GM23338 (cell line): ENCODE data around the gene GRM4. TPM values are rescaled to one million over a fixed set of nuclear protein-coding genes. Genes with fewer than 3 reads are reported as not detected.

Source experiments
- ATAC-seq: fragments of 200-7000 bp; cut with Tn5 transposase; 3 replicates; pipeline ENCODE4 v1.9.1; 2020
- DNase-seq: peaks from one replicate; pipeline ENCODE4 v3.0.0-alpha.2; 2015; ENCODE audit warnings: low spot score
- H2AFZ ChIP-seq: fragments of 200-600 bp; sonication (generic); 2 replicates; pipeline ENCODE4 v1.8.0; 2016; ENCODE audit warnings: antibody characterized with exemption, mild to moderate bottlenecking, moderate library complexity
- H3F3A ChIP-seq: fragments of 200-600 bp; sonication (generic); replicated peaks from 2 replicates; pipeline ENCODE4 v1.8.0; 2017; ENCODE audit warnings: antibody characterized with exemption, mixed run types, low read depth
- H3K27ac ChIP-seq: fragments of 200-600 bp; sonication (generic); 2 replicates; pipeline ENCODE4 v1.6.1; 2016; ENCODE audit warnings: low read depth
- H3K27me3 ChIP-seq: fragments of 200-600 bp; sonication (generic); 2 replicates; pipeline ENCODE4 v1.8.0; 2016; ENCODE audit warnings: mild to moderate bottlenecking, mixed run types, moderate library complexity; ENCODE audit not compliant: insufficient read depth
- H3K36me3 ChIP-seq: fragments of 200-600 bp; sonication (generic); 2 replicates; pipeline ENCODE4 v1.8.0; 2016; ENCODE audit warnings: mild to moderate bottlenecking; ENCODE audit not compliant: insufficient read depth
- H3K4me1 ChIP-seq: fragments of 200-600 bp; sonication (generic); 2 replicates; pipeline ENCODE4 v1.8.0; 2016; ENCODE audit warnings: mild to moderate bottlenecking, moderate library complexity; ENCODE audit not compliant: insufficient read depth
- H3K4me2 ChIP-seq: fragments of 200-600 bp; sonication (generic); 2 replicates; pipeline ENCODE4 v1.7.1; 2017; ENCODE audit warnings: mixed run types
- H3K4me3 ChIP-seq: fragments of 200-600 bp; sonication (generic); 2 replicates; pipeline ENCODE4 v1.6.1; 2016; ENCODE audit warnings: mixed run types
- H3K79me2 ChIP-seq: fragments of 200-600 bp; sonication (generic); replicated peaks from 2 replicates; pipeline ENCODE4 v1.8.0; 2017; ENCODE audit warnings: mild to moderate bottlenecking; ENCODE audit not compliant: insufficient read depth
- H3K9me2 ChIP-seq: fragments of 200-600 bp; sonication (generic); 2 replicates; pipeline ENCODE4 v1.8.0; 2017; ENCODE audit not compliant: insufficient read depth
- H4K20me1 ChIP-seq: fragments of 200-600 bp; sonication (generic); replicated peaks from 2 replicates; pipeline ENCODE4 v1.8.0; 2017; ENCODE audit warnings: mild to moderate bottlenecking; ENCODE audit not compliant: insufficient read depth
- H3K27ac Mint-ChIP-seq: 2 replicates; pipeline ENCODE4 v1.8.0; 2020; ENCODE audit warnings: inconsistent platforms, mild to moderate bottlenecking, moderate library complexity, mixed read lengths
- H3K27me3 Mint-ChIP-seq: 3 replicates; pipeline ENCODE4 v1.8.0; 2022; ENCODE audit warnings: low read depth, mild to moderate bottlenecking, moderate library complexity, mixed read lengths, inconsistent platforms; ENCODE audit not compliant: insufficient read depth, poor library complexity
- H3K36me3 Mint-ChIP-seq: 3 replicates; pipeline ENCODE4 v1.8.0; 2021; ENCODE audit warnings: low read depth, mild to moderate bottlenecking, inconsistent platforms, moderate library complexity, mixed read lengths
- H3K4me1 Mint-ChIP-seq: 3 replicates; pipeline ENCODE4 v1.8.0; 2020; ENCODE audit warnings: mild to moderate bottlenecking, inconsistent platforms, mixed read lengths
- H3K4me3 Mint-ChIP-seq: 3 replicates; pipeline ENCODE4 v1.8.0; 2021; ENCODE audit warnings: moderate library complexity, mild to moderate bottlenecking, inconsistent platforms, mixed read lengths
- H3K9me3 Mint-ChIP-seq: 3 replicates; pipeline ENCODE4 v1.8.0; 2020; ENCODE audit warnings: moderate library complexity, mild to moderate bottlenecking, inconsistent platforms, mixed read lengths
- EZH2phosphoT487 ChIP-seq: fragments of 200-600 bp; sonication (generic); IDR thresholded peaks from one replicate; pipeline ENCODE4 v1.8.1; 2018; ENCODE audit warnings: antibody characterized with exemption; ENCODE audit not compliant: unreplicated experiment
- JUNB ChIP-seq: IDR thresholded peaks from one replicate; pipeline ENCODE4 v1.6.1; 2016; ENCODE audit warnings: antibody characterized with exemption; ENCODE audit not compliant: unreplicated experiment
- NANOG ChIP-seq: IDR thresholded peaks from 2 replicates; pipeline ENCODE4 v1.6.1; 2016; ENCODE audit warnings: antibody characterized with exemption, borderline replicate concordance
- POLR2AphosphoS5 ChIP-seq: IDR thresholded peaks from 2 replicates; pipeline ENCODE4 v1.6.1; 2016; ENCODE audit warnings: antibody characterized with exemption, low read depth
- STAT1 ChIP-seq: IDR thresholded peaks from one replicate; pipeline ENCODE4 v1.6.1; 2016; ENCODE audit warnings: antibody characterized with exemption; ENCODE audit not compliant: unreplicated experiment
- ZNF331 ChIP-seq: fragments of 250-450 bp; sonication (Bioruptor Pico); IDR thresholded peaks from 2 replicates; pipeline ENCODE4 v1.5.0; 2020; ENCODE audit warnings: low read depth, mild to moderate bottlenecking, moderate library complexity
- polyA plus RNA-seq: library from polyadenylated mRNA; unstranded; fragments of >200 nt; fragmentation: Nextera tagmentation; extraction: Ambion mirVana; gene quantifications from 2 replicates; pipeline ENCODE4 v1.2.1, GENCODE V29; 2016
- total RNA-seq: library from RNA; depleted of rRNA; stranded (reverse); fragments of >200 nt; shearing (Covaris generic); gene quantifications from 2 replicates; pipeline ENCODE4 v1.2.3, GENCODE V29; 2014
- TF ChIP-seq, protein P1 (sequence below): fragments of 250-450 bp; sonication (Bioruptor Pico); IDR thresholded peaks from 2 replicates; pipeline ENCODE4 v1.5.0; 2020; ENCODE audit warnings: mild to moderate bottlenecking, moderate library complexity

The GRM4 gene
- total and polyA plus RNA-seq, 2 experiments from 2014 or later, result 7.0 to 30.6 TPM

DNA sequence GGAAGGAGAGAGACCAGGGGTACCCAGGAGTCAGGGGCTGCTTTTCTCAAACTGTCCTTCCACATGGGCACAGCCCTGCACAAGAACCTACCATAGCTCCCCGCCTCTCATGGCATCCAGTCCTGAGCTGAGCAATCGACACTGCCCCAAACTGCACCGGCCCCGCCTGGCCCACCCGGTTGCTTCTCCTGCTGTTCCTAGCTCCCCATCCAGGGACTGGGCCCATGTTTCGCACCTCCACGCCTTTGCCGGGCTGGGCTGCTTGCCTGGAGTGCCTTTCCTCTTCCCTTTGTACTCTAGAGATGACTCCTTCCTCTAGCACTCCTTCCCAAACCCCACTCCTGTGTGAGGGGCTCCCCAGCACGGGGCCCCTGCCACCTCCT, 123.0 kb downstream of the GRM4 start:
- Histone ChIP-seq H3K79me2 (no peaks in the 10 kb centered on the region), H4K20me1 (no peaks in the 10 kb centered on the region), H3K27ac (no peak overlapping the region), H2AFZ (no peak overlapping the region), H3K36me3 (no peaks in the 10 kb centered on the region), H3K4me2 (no peak overlapping the region), H3K4me1 (no peaks in the 10 kb centered on the region), H3K4me3 (no peak overlapping the region), H3K9me2 (no peaks in the 10 kb centered on the region), H3F3A (no peaks in the 10 kb centered on the region), H3K27me3 (no peaks in the 10 kb centered on the region)
- Mint-ChIP-seq H3K36me3 (peaks cover 22% of the 10 kb centered on the region), H3K4me1 (peaks cover 3% of the 10 kb centered on the region; the same call in 1 of the 3 replicates), H3K9me3 (peaks cover 5% of the 10 kb centered on the region), H3K27ac (no peak overlapping the region), H3K4me3 (no peak overlapping the region), H3K27me3 (peaks cover 15% of the 10 kb centered on the region)
- ATAC-seq (no peak), DNase-seq (no peak)
- no peak for TF ChIP-seq ZNF331 (CRISPR knock-in tag)
- TF ChIP-seq, protein P1, sequence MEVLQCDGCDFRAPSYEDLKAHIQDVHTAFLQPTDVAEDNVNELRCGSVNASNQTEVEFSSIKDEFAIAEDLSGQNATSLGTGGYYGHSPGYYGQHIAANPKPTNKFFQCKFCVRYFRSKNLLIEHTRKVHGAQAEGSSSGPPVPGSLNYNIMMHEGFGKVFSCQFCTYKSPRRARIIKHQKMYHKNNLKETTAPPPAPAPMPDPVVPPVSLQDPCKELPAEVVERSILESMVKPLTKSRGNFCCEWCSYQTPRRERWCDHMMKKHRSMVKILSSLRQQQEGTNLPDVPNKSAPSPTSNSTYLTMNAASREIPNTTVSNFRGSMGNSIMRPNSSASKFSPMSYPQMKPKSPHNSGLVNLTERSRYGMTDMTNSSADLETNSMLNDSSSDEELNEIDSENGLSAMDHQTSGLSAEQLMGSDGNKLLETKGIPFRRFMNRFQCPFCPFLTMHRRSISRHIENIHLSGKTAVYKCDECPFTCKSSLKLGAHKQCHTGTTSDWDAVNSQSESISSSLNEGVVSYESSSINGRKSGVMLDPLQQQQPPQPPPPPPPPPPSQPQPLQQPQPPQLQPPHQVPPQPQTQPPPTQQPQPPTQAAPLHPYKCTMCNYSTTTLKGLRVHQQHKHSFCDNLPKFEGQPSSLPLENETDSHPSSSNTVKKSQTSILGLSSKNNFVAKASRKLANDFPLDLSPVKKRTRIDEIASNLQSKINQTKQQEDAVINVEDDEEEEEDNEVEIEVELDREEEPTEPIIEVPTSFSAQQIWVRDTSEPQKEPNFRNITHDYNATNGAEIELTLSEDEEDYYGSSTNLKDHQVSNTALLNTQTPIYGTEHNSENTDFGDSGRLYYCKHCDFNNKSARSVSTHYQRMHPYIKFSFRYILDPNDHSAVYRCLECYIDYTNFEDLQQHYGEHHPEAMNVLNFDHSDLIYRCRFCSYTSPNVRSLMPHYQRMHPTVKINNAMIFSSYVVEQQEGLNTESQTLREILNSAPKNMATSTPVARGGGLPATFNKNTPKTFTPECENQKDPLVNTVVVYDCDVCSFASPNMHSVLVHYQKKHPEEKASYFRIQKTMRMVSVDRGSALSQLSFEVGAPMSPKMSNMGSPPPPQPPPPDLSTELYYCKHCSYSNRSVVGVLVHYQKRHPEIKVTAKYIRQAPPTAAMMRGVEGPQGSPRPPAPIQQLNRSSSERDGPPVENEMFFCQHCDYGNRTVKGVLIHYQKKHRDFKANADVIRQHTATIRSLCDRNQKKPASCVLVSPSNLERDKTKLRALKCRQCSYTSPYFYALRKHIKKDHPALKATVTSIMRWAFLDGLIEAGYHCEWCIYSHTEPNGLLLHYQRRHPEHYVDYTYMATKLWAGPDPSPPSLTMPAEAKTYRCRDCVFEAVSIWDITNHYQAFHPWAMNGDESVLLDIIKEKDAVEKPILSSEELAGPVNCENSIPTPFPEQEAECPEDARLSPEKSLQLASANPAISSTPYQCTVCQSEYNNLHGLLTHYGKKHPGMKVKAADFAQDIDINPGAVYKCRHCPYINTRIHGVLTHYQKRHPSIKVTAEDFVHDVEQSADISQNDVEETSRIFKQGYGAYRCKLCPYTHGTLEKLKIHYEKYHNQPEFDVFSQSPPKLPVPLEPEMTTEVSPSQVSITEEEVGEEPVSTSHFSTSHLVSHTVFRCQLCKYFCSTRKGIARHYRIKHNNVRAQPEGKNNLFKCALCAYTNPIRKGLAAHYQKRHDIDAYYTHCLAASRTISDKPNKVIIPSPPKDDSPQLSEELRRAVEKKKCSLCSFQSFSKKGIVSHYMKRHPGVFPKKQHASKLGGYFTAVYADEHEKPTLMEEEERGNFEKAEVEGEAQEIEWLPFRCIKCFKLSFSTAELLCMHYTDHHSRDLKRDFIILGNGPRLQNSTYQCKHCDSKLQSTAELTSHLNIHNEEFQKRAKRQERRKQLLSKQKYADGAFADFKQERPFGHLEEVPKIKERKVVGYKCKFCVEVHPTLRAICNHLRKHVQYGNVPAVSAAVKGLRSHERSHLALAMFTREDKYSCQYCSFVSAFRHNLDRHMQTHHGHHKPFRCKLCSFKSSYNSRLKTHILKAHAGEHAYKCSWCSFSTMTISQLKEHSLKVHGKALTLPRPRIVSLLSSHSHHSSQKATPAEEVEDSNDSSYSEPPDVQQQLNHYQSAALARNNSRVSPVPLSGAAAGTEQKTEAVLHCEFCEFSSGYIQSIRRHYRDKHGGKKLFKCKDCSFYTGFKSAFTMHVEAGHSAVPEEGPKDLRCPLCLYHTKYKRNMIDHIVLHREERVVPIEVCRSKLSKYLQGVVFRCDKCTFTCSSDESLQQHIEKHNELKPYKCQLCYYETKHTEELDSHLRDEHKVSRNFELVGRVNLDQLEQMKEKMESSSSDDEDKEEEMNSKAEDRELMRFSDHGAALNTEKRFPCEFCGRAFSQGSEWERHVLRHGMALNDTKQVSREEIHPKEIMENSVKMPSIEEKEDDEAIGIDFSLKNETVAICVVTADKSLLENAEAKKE (CRISPR knock-in tag), result no peak
- no peak for TF ChIP-seq JUNB
- TF ChIP-seq NANOG, result no peak
- TF ChIP-seq EZH2phosphoT487, result no peak
- no peak for TF ChIP-seq POLR2AphosphoS5
- TF ChIP-seq STAT1, result no peak
